Caco-2 (cell line): ENCODE results near the gene SLC12A7. TPM values are rescaled to one million over a fixed set of nuclear protein-coding genes. Genes with fewer than 3 reads are reported as not detected.

Experiments
- BruUV-seq: library from RNA; stranded (reverse); fragments of 400-500 nt; replicated peaks from 2 replicates; lab custom pipeline; 2021; lab: Mats Ljungman, UMichigan
- CTCF ChIA-PET: fragments of 300-600 bp; sonication (Branson Sonifier 250); formaldehyde crosslinking; loops from one replicate; lab custom pipeline; 2022; ENCODE audit warnings: antibody characterized with exemption; lab: Charles Lee
- POLR2A ChIA-PET: fragments of 300-600 bp; sonication (Branson Sonifier 250); formaldehyde crosslinking; loops from one replicate; lab custom pipeline; 2022; ENCODE audit warnings: antibody characterized with exemption; lab: Charles Lee
- DNase-seq, 2 experiments: peaks; one replicate each; pipeline versions ENCODE4 v3.0.0 to v3.0.0-alpha.2; 2020 to 2022
- H3K27me3 ChIP-seq: replicated peaks from 2 replicates; pipeline ENCODE4 v1.6.0; 2011; ENCODE audit warnings: low read length; ENCODE audit not compliant: control insufficient read depth, insufficient read depth
- H3K36me3 ChIP-seq: 2 replicates; pipeline ENCODE4 v1.5.1; 2011; ENCODE audit warnings: low read length; ENCODE audit not compliant: control insufficient read depth, insufficient read depth
- H3K4me1 ChIP-seq: fragments of 250-450 bp; sonication (Bioruptor Pico); 2 replicates; pipeline ENCODE4 v1.5.1; 2020; ENCODE audit warnings: mild to moderate bottlenecking
- H3K4me3 ChIP-seq: 2 replicates; pipeline ENCODE4 v1.5.1; 2011; ENCODE audit warnings: low read depth, mild to moderate bottlenecking, control low read depth, low read length
- H3K9me3 ChIP-seq: fragments of 250-450 bp; sonication (Bioruptor Pico); 2 replicates; pipeline ENCODE4 v1.5.1; 2020; ENCODE audit warnings: mild to moderate bottlenecking, moderate library complexity
- H3K27ac Mint-ChIP-seq: one replicate; pipeline ENCODE4 v1.8.0; 2022; ENCODE audit warnings: mixed read lengths; ENCODE audit not compliant: unreplicated experiment
- H3K27me3 Mint-ChIP-seq: one replicate; pipeline ENCODE4 v1.8.0; 2022; ENCODE audit warnings: mixed read lengths; ENCODE audit not compliant: insufficient read depth, unreplicated experiment
- H3K36me3 Mint-ChIP-seq: one replicate; pipeline ENCODE4 v1.8.0; 2022; ENCODE audit warnings: mild to moderate bottlenecking, mixed read lengths; ENCODE audit not compliant: insufficient read depth, unreplicated experiment
- H3K4me1 Mint-ChIP-seq: one replicate; pipeline ENCODE4 v1.8.0; 2022; ENCODE audit warnings: low read depth, mixed read lengths; ENCODE audit not compliant: unreplicated experiment
- H3K4me3 Mint-ChIP-seq: one replicate; pipeline ENCODE4 v1.8.0; 2022; ENCODE audit warnings: mild to moderate bottlenecking, moderate library complexity, mixed read lengths; ENCODE audit not compliant: unreplicated experiment
- H3K9me3 Mint-ChIP-seq: one replicate; pipeline ENCODE4 v1.8.0; 2022; ENCODE audit warnings: mixed read lengths; ENCODE audit not compliant: unreplicated experiment
- CTCF ChIP-seq, 2 experiments: fragments of 200-600 bp in 1 of 2; IDR thresholded peaks; 1 replicate in 1 of 2; 2 replicates in 1 of 2; pipeline versions ENCODE4 v1.5.1 to v1.8.0; 2011 to 2022; ENCODE audit warnings: antibody characterized with exemption in 1 of 2, control low read depth in 1 of 2, inconsistent platforms in 1 of 2, low read depth in 1 of 2, low read length in 1 of 2, mild to moderate bottlenecking in 1 of 2, moderate library complexity in 1 of 2; ENCODE audit not compliant: insufficient read depth in 1 of 2, severe bottlenecking in 1 of 2, unreplicated experiment in 1 of 2
- intact Hi-C: fragments of 100-400 bp; cut with micrococcal nuclease; formaldehyde crosslinking; loops from one replicate; pipeline ENCODE4 v1.10.0; 2022; ENCODE audit not compliant: unreplicated experiment
- total RNA-seq: library from RNA; stranded (reverse); gene quantifications from 2 replicates; pipeline ENCODE4 v1.2.3, GENCODE V29; 2022

Gene SLC12A7
- total RNA-seq, 1 experiment from 2014 or later = 41.7 TPM

GRCh38 chr5:1087428-1087827 is 24.4 kb downstream of the SLC12A7 start:
- H3K36me3 ChIP-seq = peaks cover 1% of the 10 kb centered on the region
- no peaks in the 10 kb centered on the region for H3K9me3 Mint-ChIP-seq

GRCh38 chr5:1086871-1087270 is 25.0 kb downstream of the SLC12A7 start:
- no peak overlapping the region for H3K4me3 Mint-ChIP-seq
- no peaks in the 10 kb centered on the region for H3K27me3 Mint-ChIP-seq
- no TSS peak for BruUV-seq
- POLR2A ChIA-PET = no interaction called here
- Histone ChIP-seq H3K9me3 (no peaks in the 10 kb centered on the region), H3K36me3 (peaks cover 1% of the 10 kb centered on the region; the same call in 1 of the 2 replicates), H3K4me3 (no peak overlapping the region), H3K27me3 (no peaks in the 10 kb centered on the region), H3K4me1 (no peaks in the 10 kb centered on the region)
- H3K36me3 Mint-ChIP-seq = no peaks in the 10 kb centered on the region
- no peaks in the 10 kb centered on the region for H3K9me3 Mint-ChIP-seq
- H3K4me1 Mint-ChIP-seq = no peaks in the 10 kb centered on the region
- no peak overlapping the region for H3K27ac Mint-ChIP-seq
- no peak for DNase-seq
- intact Hi-C loops = no loop called here
- CTCF ChIA-PET = no interaction called here
- no peak for TF ChIP-seq CTCF (IDR thresholded peaks at IDR 0.05; ENCODE audit: insufficient read depth in 1 of 2, low read depth in 1 of 2, low read length in 1 of 2, severe bottlenecking in 1 of 2, unreplicated experiment in 1 of 2)

More at GRCh38 chr5:1087428-1087827, 24.4 kb downstream of the SLC12A7 start:
- peaks cover 5% of the 10 kb centered on the region for H3K36me3 Mint-ChIP-seq
- no peak overlapping the region for H3K27ac Mint-ChIP-seq
- no peaks in the 10 kb centered on the region for H3K4me1 Mint-ChIP-seq
- TF ChIP-seq CTCF (IDR thresholded peaks at IDR 0.05; ENCODE audit: insufficient read depth in 1 of 2, low read depth in 1 of 2, low read length in 1 of 2, severe bottlenecking in 1 of 2, unreplicated experiment in 1 of 2) = no peak
- H3K27me3 Mint-ChIP-seq = no peaks in the 10 kb centered on the region
- Histone ChIP-seq H3K4me3 (no peak overlapping the region), H3K27me3 (no peaks in the 10 kb centered on the region), H3K4me1 (no peaks in the 10 kb centered on the region), H3K9me3 (no peaks in the 10 kb centered on the region)
- intact Hi-C loops = no loop called here
- ChIA-PET POLR2A (no interaction called here), CTCF (no interaction called here)
- BruUV-seq = no TSS peak
- H3K4me3 Mint-ChIP-seq = no peak overlapping the region
- no peak for DNase-seq

GRCh38 chr5:1086137-1086536 is 25.7 kb downstream of the SLC12A7 start:
- CTCF ChIA-PET = no interaction called here
- no peak overlapping the region for H3K4me3 ChIP-seq
- H3K9me3 ChIP-seq = no peaks in the 10 kb centered on the region
- POLR2A ChIA-PET = no interaction called here
- Mint-ChIP-seq H3K9me3 (no peaks in the 10 kb centered on the region), H3K27ac (no peak overlapping the region), H3K4me1 (no peaks in the 10 kb centered on the region), H3K36me3 (no peaks in the 10 kb centered on the region), H3K4me3 (no peak overlapping the region), H3K27me3 (no peaks in the 10 kb centered on the region)
- BruUV-seq = no TSS peak
- no peaks in the 10 kb centered on the region for H3K4me1 ChIP-seq
- no peaks in the 10 kb centered on the region for H3K27me3 ChIP-seq
- intact Hi-C loops = no loop called here
- H3K36me3 ChIP-seq = peaks cover 1% of the 10 kb centered on the region; the same call in 1 of the 2 replicates
- no peak for TF ChIP-seq CTCF (IDR thresholded peaks at IDR 0.05; ENCODE audit: insufficient read depth in 1 of 2, low read depth in 1 of 2, low read length in 1 of 2, severe bottlenecking in 1 of 2, unreplicated experiment in 1 of 2)
- no peak for DNase-seq
